ENCODE results near the gene KCNK13. TPM values are rescaled to one million over a fixed set of nuclear protein-coding genes. Genes with fewer than 3 reads are reported as not detected.
A peak's percentile ranks its signal among the peaks of the same experiment; 100 is the strongest.

KCNK13 gene
- total and polyA plus RNA-seq, 2 of the 13 experiments (the other 11 are each of a cell fraction or from before 2014, with no cell fraction given): 0.08 to 0.29 TPM

GRCh38 chr14:90045616-90046015 is 16.2 kb upstream of the KCNK13 start:
- FAIRE-seq (no peak), ATAC-seq (peak; percentile 86), DNase-seq (ENCODE audit: low spot score) (peak; percentile 53)
- no peak overlapping the region for H3K4me3 ChIP-seq (replicated peaks in 1 of 3; ENCODE audit: insufficient read depth in 1 of 3, low read depth in 2 of 3, low read length in 3 of 3)
- no peak overlapping the region for H3K9ac ChIP-seq (ENCODE audit: insufficient read depth, low read depth, low read length)
- ChIA-PET POLR2A (no interaction called here), CTCF (ENCODE audit: low intra/inter-chr PET ratio, low total read pairs) (no interaction called here)
- H3K4me2 ChIP-seq (ENCODE audit: low read depth, low read length): no peak overlapping the region
- in situ Hi-C loops (cut with HindIII; ENCODE audit: extremely low pct_ligation_motif_present, low pct_unique_long_range_greater_than_20kb) (no loop called here), intact Hi-C loops (cut with micrococcal nuclease; ENCODE audit: unreplicated experiment) (no loop called here)
- H3K4me1 ChIP-seq (ENCODE audit: insufficient read depth, low read length): peaks cover 13% of the 10 kb centered on the region
- H3K9me3 ChIP-seq (ENCODE audit: low read length): no peaks in the 10 kb centered on the region
- H3K27ac ChIP-seq (ENCODE audit: extremely low read length, insufficient read depth, low read length): no peak overlapping the region
- H2AFZ ChIP-seq (ENCODE audit: low read length): no peak overlapping the region
- H3K27me3 ChIP-seq (ENCODE audit: control insufficient read depth in 1 of 2, insufficient read depth in 2 of 2, low read length in 2 of 2): no peaks in the 10 kb centered on the region
- 25% methylated on average over 2 of the region's 2 CpGs for WGBS (ENCODE audit: low lambda C conversion rate)
- no peaks in the 10 kb centered on the region for H4K20me1 ChIP-seq (ENCODE audit: insufficient read depth, low read length)
- H3K36me3 ChIP-seq (replicated peaks in 1 of 2; ENCODE audit: control insufficient read depth in 1 of 2, insufficient read depth in 2 of 2, low read length in 2 of 2): peaks cover 2 to 4% of the 10 kb centered on the region in 2 experiments; a peak in 3 of 5 replicates
- BruUV-seq (replicated peaks): no TSS peak
- H3K79me2 ChIP-seq (ENCODE audit: insufficient read depth, low read length): no peaks in the 10 kb centered on the region
- TF ChIP-seq TFE3 (CRISPR knock-in tag; IDR thresholded peaks at IDR 0.05) (peak; percentile 50; the same call in 1 of the 2 replicates), FOXA1 (IDR thresholded peaks at IDR 0.05) (no peak), FOXA1 (CRISPR knock-in tag; IDR thresholded peaks at IDR 0.05) (peak; percentile 20; the same call in 1 of the 2 replicates), ZNF577 (CRISPR knock-in tag; IDR thresholded peaks at IDR 0.05; ENCODE audit: borderline replicate concordance, low read depth) (no peak), RBM39 (IDR thresholded peaks at IDR 0.05; ENCODE audit: low read depth, low read length, poor library complexity, severe bottlenecking) (no peak), MAX (IDR thresholded peaks at IDR 0.05) (no peak), ATF3 (CRISPR knock-in tag; IDR thresholded peaks at IDR 0.05) (no peak), RFXAP (CRISPR knock-in tag; IDR thresholded peaks at IDR 0.05; ENCODE audit: borderline replicate concordance) (no peak), ZNF652 (CRISPR knock-in tag; IDR thresholded peaks at IDR 0.05; ENCODE audit: borderline replicate concordance, low read depth) (no peak), MTA1 (CRISPR knock-in tag; IDR thresholded peaks at IDR 0.05; ENCODE audit: borderline replicate concordance) (no peak), BCLAF1 (IDR thresholded peaks at IDR 0.05) (no peak), CTCF (CRISPR knock-in tag; IDR thresholded peaks at IDR 0.05) (no peak), ZNF564 (CRISPR knock-in tag; IDR thresholded peaks at IDR 0.05) (no peak), ATM (IDR thresholded peaks at IDR 0.05; ENCODE audit: borderline replicate concordance) (no peak), CSRNP2 (CRISPR knock-in tag; conservative IDR thresholded peaks at IDR 0.05; ENCODE audit: low read depth) (no peak), NR2F6 (IDR thresholded peaks at IDR 0.05) (0 out of 2 replicates have a peak, but pooled peaks have one; percentile 44), NR2F6 (CRISPR knock-in tag; IDR thresholded peaks at IDR 0.05) (no peak), KMT2A (CRISPR knock-in tag; IDR thresholded peaks at IDR 0.05) (no peak), KLF11 (CRISPR knock-in tag; IDR thresholded peaks at IDR 0.05) (no peak)

All from HepG2 (cell line).